ENCODE measurements around the gene NME2.
A peak's percentile ranks its signal among the peaks of the same experiment; 100 is the strongest.
"Not testable (repeated sequence)": the region's sequence is repeated elsewhere in the genome, so short reads cannot be mapped to it uniquely, and the experiment has no call there.

NME2 gene

GRCh38 chr17:51166198-51166986 is at the start of gene NME2:
NME2 (plus strand) TSS chr17:51166411; CDS start chr17:51166831, 420 bp downstream.
- DNase-seq, result peak; percentile 10 to 88 (median 62)

GRCh38 chr17:51118330-51119195 is 47.6 kb upstream of the NME2 start:
- DNase-seq, result peak in 3 of 14 donors; percentile 1 to 65 (median 15)

GRCh38 chr17:51119415-51120356 is 46.5 kb upstream of the NME2 start:
- peak in 9 of 14 donors; percentile 29 to 67 (median 43) for DNase-seq

- DNase-seq, result peak in 1 of 14 donors; percentile 82
Measured at GRCh38 chr17:51120357-51120738, 45.9 kb upstream of the NME2 start.

GRCh38 chr17:51120739-51121619 is 45.2 kb upstream of the NME2 start, which contains the start of gene SPAG9:
SPAG9 (minus strand) TSS chr17:51120868; CDS start chr17:51120656, 212 bp downstream.
- DNase-seq, result peak; percentile 52 to 94 (median 87)

GRCh38 chr17:51121620-51122472 is 44.4 kb upstream of the NME2 start:
- DNase-seq, result peak in 12 of 14 donors; percentile 25 to 85 (median 60)

GRCh38 chr17:51122473-51123115 is 43.6 kb upstream of the NME2 start:
- DNase-seq, result not testable (repeated sequence)

GRCh38 chr17:51124640-51125503 is 41.3 kb upstream of the NME2 start:
- no peak for DNase-seq

GRCh38 chr17:51128076-51128475 is 38.1 kb upstream of the NME2 start:
- DNase-seq, result no peak

GRCh38 chr17:51132964-51133319 is 33.3 kb upstream of the NME2 start:
- DNase-seq, result no peak

GRCh38 chr17:51133365-51133764 is 32.8 kb upstream of the NME2 start:
- no peak for DNase-seq

- no peak for DNase-seq
Measured at GRCh38 chr17:51135956-51136355, 30.3 kb upstream of the NME2 start.

GRCh38 chr17:51142597-51142996 is 23.6 kb upstream of the NME2 start:
- no peak for DNase-seq

GRCh38 chr17:51144266-51145022 is 21.8 kb upstream of the NME2 start:
- DNase-seq, result no peak

- DNase-seq, result no peak
Measured at GRCh38 chr17:51147650-51148049, 18.6 kb upstream of the NME2 start.

GRCh38 chr17:51149163-51149562 is 17.0 kb upstream of the NME2 start:
- DNase-seq, result no peak

GRCh38 chr17:51150932-51151331 is 15.3 kb upstream of the NME2 start:
- DNase-seq, result no peak

- DNase-seq, result peak in 1 of 14 donors; percentile 31
Measured at GRCh38 chr17:51152766-51153209, 13.4 kb upstream of the NME2 start.

Data from C1 segment of cervical spinal cord (tissue), 14 donors.